Cardiac muscle cell (in vitro differentiated cells and primary cell): ENCODE measurements around the gene CTNNBL1. TPM values are rescaled to one million over a fixed set of nuclear protein-coding genes. Genes with fewer than 3 reads are reported as not detected.

Experiments
- DNase-seq, 2 donors: peaks; one replicate each; pipeline versions ENCODE4 v3.0.0 to v3.0.0-alpha.2; 2010 to 2017; ENCODE audit warnings: low read depth in 1 of 2, low spot score in 1 of 2
- H3K27ac ChIP-seq: fragments of 200-600 bp; sonication (generic); 2 replicates; pipeline ENCODE4 v1.5.1; 2016
- H3K27me3 ChIP-seq: fragments of 200-600 bp; sonication (generic); 2 replicates; pipeline ENCODE4 v1.6.0; 2016; ENCODE audit warnings: control low read depth
- H3K36me3 ChIP-seq: fragments of 200-600 bp; sonication (generic); 2 replicates; pipeline ENCODE4 v1.5.1; 2016; ENCODE audit warnings: control low read depth
- H3K4me1 ChIP-seq: fragments of 200-600 bp; sonication (generic); 2 replicates; pipeline ENCODE4 v1.8.1; 2017; ENCODE audit warnings: low read depth, mild to moderate bottlenecking, mixed run types
- H3K4me3 ChIP-seq: fragments of 200-600 bp; sonication (generic); 2 replicates; pipeline ENCODE4 v1.5.1; 2016; ENCODE audit warnings: mild to moderate bottlenecking
- H3K9me3 ChIP-seq: fragments of 200-600 bp; sonication (generic); 2 replicates; pipeline ENCODE4 v1.5.1; 2017; ENCODE audit warnings: low read depth, mild to moderate bottlenecking, control low read depth
- polyA plus RNA-seq: library from polyadenylated mRNA; unstranded; fragments of >200 nt; fragmentation: Nextera tagmentation; extraction: Ambion mirVana; gene quantifications from 2 replicates; pipeline ENCODE4 v1.2.1, GENCODE V29; 2016
- total RNA-seq: library from RNA; depleted of rRNA; stranded (reverse); fragments of >200 nt; gene quantifications from 2 replicates; pipeline ENCODE4 v1.2.3, GENCODE V29; 2016
- TF ChIP-seq, protein P1 (sequence below): IDR thresholded peaks from 2 replicates; pipeline ENCODE4 v1.5.1; 2012; ENCODE audit warnings: low read depth, mild to moderate bottlenecking, low read length

The CTNNBL1 gene
- total and polyA plus RNA-seq, 2 experiments from 2014 or later, result 37.0 to 68.6 TPM

- H3K27me3 ChIP-seq, result no peaks in the 10 kb centered on the region
- H3K4me1 ChIP-seq, result no peaks in the 10 kb centered on the region
- H3K36me3 ChIP-seq, result no peaks in the 10 kb centered on the region
- TF ChIP-seq, protein P1, sequence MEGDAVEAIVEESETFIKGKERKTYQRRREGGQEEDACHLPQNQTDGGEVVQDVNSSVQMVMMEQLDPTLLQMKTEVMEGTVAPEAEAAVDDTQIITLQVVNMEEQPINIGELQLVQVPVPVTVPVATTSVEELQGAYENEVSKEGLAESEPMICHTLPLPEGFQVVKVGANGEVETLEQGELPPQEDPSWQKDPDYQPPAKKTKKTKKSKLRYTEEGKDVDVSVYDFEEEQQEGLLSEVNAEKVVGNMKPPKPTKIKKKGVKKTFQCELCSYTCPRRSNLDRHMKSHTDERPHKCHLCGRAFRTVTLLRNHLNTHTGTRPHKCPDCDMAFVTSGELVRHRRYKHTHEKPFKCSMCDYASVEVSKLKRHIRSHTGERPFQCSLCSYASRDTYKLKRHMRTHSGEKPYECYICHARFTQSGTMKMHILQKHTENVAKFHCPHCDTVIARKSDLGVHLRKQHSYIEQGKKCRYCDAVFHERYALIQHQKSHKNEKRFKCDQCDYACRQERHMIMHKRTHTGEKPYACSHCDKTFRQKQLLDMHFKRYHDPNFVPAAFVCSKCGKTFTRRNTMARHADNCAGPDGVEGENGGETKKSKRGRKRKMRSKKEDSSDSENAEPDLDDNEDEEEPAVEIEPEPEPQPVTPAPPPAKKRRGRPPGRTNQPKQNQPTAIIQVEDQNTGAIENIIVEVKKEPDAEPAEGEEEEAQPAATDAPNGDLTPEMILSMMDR, result no peak
- H3K9me3 ChIP-seq, result no peaks in the 10 kb centered on the region
- H3K4me3 ChIP-seq, result no peak overlapping the region
- no peak overlapping the region for H3K27ac ChIP-seq
- DNase-seq, result no peak
These were observed 178.3 kb downstream of the CTNNBL1 start for GRCh38 chr20:37872161-37872560.

GRCh38 chr20:37873884-37874283, 180.1 kb downstream of the CTNNBL1 start:
- Histone ChIP-seq H3K27me3 (no peaks in the 10 kb centered on the region), H3K9me3 (no peaks in the 10 kb centered on the region), H3K36me3 (no peaks in the 10 kb centered on the region), H3K4me1 (peaks cover 10% of the 10 kb centered on the region), H3K27ac (no peak overlapping the region), H3K4me3 (no peak overlapping the region)
- TF ChIP-seq, protein P1, result no peak
- no peak for DNase-seq

DNA sequence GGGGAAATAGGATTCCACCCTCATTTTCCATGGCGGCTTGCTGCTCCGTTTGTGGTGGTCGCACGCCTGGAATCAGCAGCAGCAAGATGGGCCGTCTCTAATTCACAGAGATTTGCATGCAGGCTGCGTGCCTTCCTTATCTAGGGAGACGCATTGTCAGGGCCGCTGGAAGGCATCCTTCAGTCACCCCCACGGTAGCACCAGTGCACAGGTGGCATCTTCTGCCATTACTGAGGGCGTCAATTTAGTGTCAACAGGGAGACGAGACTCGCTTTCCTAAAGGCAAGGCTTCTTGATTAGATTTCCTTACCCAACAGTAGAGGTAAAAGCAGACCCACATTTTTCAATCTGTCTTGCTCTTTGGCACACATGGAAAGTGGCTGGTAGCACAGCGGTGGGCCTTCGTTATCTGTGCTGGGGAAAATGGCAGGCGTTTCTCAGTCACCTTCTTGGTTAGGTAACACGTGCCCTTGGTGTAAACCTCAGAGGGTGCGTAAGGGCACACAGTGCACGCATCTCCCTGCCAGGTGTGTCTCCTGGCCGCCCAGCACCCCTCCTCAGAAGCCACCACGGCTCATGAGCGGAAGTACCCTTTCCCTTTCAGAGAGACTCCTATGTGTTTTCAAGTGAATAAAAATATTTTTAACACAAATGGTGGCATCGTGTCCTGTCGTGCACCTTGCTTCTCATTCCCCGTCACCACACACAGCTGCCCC, 181.8 kb downstream of the CTNNBL1 start:
- Histone ChIP-seq H3K4me3 (no peak overlapping the region), H3K27ac (no peak overlapping the region), H3K27me3 (no peaks in the 10 kb centered on the region), H3K9me3 (no peaks in the 10 kb centered on the region), H3K36me3 (no peaks in the 10 kb centered on the region), H3K4me1 (peaks cover 24% of the 10 kb centered on the region)
- TF ChIP-seq, protein P1, result no peak
- DNase-seq, result no peak

DNA sequence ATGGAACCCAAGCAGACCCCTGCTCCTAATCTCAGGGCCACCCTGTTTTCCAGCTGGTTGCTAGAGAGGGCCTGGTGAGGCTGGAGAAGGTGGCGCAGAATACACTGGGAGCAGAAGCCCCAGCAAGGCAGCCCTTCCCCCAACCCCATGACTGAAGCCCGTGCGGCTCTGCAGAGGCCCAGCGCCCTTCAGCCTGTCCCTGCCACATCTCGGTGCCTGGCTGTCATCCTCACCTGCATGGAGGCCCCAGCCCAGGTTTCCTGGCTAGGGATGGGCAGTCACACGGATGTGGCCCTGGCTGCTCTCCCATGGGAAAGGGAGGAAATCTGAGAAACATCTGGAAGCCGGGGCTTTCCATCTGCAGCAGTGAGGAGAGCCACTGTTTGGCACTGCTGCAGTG, 183.0 kb downstream of the CTNNBL1 start:
- H3K36me3 ChIP-seq, result no peaks in the 10 kb centered on the region
- H3K4me3 ChIP-seq, result no peak overlapping the region
- H3K9me3 ChIP-seq, result no peaks in the 10 kb centered on the region
- peaks cover 32% of the 10 kb centered on the region for H3K4me1 ChIP-seq
- TF ChIP-seq, protein P1, result no peak
- H3K27me3 ChIP-seq, result no peaks in the 10 kb centered on the region
- H3K27ac ChIP-seq, result no peak overlapping the region
- no peak for DNase-seq

- TF ChIP-seq, protein P1, result no peak
- no peaks in the 10 kb centered on the region for H3K9me3 ChIP-seq
- no peaks in the 10 kb centered on the region for H3K27me3 ChIP-seq
- H3K4me1 ChIP-seq, result peaks cover 45% of the 10 kb centered on the region
- H3K27ac ChIP-seq, result no peak overlapping the region
- no peaks in the 10 kb centered on the region for H3K36me3 ChIP-seq
- no peak overlapping the region for H3K4me3 ChIP-seq
- DNase-seq, result no peak
These were observed 184.3 kb downstream of the CTNNBL1 start for GRCh38 chr20:37877832-37878772.
